ENCODE data around the gene ALDH8A1.

The ALDH8A1 gene

GRCh38 chr6:134948691-134949090, 1.2 kb downstream of the ALDH8A1 start:
- DNase-seq: no peak

DNA sequence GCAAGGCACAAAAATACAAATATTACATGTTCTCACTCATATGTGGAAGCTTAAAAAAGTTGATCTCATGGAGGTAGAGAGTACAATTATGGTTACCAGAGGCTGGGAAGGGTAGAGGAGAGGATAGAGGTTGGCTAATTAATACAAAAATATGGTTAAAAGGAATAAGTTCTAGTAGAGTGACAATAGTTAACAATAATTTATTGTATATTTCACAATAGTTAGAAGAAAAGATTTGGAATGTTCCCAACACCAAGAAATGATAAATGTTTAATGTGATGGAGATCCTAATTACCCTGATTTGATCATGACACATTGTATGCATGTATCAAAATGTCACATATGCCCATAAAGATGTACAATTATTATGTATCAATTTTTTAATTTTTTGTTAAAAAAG, 1.8 kb downstream of the ALDH8A1 start:
- no peak for DNase-seq

GRCh38 chr6:134945045-134945444, 4.9 kb downstream of the ALDH8A1 start:
- DNase-seq: no peak

- DNase-seq: no peak
These were observed 6.3 kb downstream of the ALDH8A1 start for GRCh38 chr6:134943522-134944111.

- no peak for DNase-seq
These were observed 11.0 kb downstream of the ALDH8A1 start for GRCh38 chr6:134938896-134939295.

DNA sequence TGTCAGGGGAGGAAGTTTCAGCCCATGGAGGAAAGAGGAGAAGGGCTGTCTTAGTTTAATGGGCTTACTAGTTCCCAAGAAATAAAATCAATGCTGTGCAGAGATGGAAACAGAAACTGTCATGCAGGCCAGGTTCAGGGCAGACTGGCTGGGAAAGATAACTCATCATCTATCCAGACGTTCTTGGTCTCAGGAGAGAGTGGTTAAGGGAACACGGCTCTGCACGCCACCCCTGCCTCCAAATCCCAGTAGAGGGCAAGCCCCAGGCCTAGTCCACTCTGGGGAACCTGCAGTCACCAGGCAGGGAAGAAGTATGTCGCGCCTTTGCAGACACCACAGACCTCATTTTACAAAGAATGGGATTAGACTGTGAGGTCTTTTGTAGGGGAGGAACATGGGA, 12.5 kb downstream of the ALDH8A1 start:
- no peak for DNase-seq

GRCh38 chr6:134936931-134937330, 13.0 kb downstream of the ALDH8A1 start:
- no peak for DNase-seq

DNA sequence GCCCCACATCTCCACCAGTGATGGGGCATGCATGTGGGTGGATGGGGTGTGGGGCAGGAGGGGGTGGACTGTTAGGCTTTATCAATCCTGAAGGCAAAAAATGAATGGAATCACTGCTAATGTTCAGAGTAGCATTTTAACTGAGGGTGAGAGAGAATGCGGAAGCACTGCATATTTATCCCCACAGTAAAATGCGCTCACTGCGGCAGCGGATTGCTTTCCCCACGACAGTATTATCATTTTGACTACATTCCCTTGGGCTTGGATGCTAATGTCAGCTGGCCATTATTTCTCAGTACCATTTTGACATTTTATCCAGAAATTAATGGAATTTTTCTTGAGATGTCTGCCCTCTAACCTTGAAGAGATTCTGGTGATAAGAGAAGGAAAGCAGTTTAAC, 13.4 kb downstream of the ALDH8A1 start:
- DNase-seq: no peak

GRCh38 chr6:134934793-134935485, 15.0 kb downstream of the ALDH8A1 start:
- no peak for DNase-seq

DNA sequence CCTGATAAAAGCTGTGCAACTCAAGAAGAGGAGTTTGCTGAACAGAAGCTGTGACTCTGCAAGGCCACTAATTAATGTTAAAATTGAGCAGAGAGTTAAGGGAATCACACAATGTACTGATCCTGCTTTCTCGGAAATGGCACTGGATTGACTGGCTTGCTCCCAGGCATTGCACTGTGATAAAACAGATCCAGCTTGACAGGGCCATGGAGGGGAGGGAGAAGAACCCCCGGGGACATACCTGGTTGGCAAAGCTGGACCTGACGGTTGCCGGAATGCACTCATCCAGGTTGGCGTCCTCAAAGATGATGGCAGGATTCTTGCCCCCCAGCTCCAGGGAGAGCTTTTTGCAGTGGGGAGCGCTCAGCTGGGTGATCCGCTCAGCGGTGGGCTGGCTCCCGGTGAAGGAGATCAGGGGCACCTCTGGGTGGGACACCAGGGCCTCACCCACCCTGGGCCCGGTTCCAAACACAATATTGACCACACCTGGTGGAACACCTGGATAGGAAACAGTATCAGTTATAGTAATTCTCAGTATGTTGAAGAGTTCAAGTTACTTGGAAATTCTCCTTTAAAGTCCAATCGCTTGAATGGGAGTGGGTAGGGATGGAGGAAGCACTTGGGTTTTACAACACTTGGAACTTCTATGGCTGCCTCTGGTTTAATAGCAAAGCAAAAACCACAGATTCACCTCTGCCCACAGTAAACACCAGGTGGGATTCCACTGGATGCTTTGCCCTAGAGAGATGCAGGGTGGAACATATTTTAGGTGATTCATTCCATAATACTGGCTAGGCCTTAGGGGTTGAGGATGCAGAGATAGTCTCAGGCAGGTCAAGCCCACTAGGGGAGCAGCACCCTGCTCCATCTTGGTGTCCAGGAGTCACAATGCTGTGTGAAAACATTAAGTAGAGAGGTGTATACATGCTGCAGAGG, 17.1 kb downstream of the ALDH8A1 start:
- DNase-seq: no peak

DNA sequence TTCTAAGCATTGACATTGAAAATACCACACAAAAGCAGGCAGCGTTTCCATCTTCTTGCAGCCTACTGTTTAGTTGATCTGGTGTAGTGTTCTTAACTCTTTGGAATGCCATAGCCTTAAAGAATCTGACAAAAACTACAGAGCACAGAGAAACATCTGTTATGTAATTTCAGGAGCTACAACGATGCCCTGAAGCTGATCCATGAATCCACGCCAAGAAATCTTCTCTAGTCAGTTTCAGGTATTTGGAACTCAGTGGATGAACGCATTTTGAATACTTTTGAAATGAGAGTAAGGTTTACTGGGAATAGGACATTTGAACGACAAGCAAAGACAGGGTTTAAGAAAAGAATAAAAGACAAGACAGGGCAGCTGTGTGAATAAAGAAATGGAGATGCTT, 17.8 kb downstream of the ALDH8A1 start:
- no peak for DNase-seq

DNA sequence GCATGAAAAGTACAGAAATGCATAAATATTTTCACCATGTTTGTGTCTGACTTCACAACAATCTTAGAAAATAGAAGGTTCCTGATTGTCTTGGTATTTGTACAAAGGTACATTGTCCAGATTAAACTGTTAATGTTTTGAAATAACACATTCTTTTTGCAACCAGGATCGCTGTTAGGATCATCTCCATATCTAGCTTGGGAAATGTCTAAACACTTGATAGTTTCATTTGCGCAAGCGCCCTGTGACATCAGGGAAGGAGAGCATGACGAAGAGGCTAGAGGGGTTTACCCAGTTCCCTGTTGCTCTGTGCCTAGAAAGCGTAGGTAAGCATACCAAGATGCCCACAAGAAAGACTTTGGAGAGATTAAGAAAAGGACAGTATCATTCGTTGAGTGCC, 19.4 kb downstream of the ALDH8A1 start:
- DNase-seq: no peak

DNA sequence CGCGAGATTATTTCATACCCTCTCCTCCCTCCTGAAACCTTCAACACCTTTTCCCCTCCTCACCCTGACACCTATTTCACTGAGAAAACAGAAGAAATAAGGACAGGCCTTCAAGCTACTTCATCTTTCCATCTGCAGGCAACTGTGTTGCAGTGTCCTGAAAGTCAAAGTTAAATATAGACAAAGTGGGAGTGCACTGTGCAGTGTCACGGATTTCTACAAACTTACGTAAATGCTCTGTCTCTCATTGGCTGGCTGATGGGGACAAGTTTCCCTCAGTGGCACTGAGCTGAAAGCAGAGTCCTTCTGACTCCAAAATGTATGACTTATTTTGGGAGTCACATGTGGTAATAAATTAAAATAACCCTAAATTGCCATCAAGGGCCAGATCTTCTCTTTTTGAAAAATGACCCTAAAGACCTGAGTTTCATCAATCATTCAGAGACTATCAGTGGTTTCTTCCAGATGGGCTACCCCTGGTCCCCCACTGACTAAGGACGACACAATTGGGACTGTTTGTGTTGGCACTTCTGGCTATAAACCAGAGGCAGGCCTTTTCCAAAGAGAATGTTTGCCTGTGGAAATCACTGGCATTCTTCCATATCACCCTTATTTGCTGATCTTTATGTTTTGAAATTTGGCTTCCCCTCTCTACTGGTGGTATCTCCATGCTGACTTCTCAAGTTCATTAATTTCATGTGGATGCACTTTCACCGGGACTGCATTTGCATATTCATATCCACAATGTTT, 21.6 kb downstream of the ALDH8A1 start:
- DNase-seq: no peak

DNA sequence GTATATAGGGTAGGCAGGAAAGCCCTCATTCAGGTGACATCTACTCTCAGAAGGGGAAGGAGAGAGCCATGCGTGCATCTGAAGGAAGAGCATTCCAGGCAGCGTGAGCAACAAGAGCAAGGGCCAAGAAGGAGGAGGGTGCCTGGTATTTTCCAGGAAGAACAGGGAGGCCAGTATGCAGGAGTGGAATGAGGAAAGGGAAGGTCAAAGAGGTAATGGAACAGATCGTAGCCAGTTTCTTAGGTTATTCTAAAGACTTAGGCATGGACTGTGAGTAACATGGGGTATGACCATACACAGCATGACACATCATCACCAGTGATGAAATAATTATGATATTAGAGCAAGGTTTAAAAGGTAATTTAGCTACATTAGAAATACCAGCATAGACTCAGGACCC, 24.1 kb downstream of the ALDH8A1 start:
- DNase-seq: no peak

DNA sequence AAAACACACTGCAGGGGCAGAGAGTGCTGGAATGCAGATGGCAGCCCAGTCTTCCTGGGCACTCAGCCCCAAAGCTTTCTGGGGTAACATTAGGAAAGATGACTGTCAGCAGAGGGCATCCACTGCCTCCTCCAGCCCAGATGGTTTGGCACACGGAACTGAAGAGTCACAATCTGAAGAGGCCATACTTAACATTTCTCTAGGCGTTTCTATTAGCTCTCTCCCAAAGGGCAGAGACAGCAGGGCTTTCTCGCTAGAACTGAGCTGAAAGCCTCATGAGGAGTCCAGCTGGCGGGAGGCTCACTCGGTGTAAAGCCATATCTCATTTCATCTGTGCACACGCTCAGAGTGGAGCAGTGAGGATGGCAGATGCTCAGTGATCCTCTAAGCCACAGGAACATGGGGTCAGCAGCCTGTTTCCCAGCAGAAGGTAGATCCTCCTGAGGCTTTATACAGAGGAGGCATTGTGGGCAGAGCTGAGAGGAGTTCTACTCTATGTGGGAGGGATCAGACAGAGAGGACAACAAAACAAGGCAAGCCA, 28.1 kb downstream of the ALDH8A1 start:
- no peak for DNase-seq

- no peak for DNase-seq
These were observed 28.6 kb downstream of the ALDH8A1 start for GRCh38 chr6:134921276-134921675.

GRCh38 chr6:134920422-134920821, 29.5 kb downstream of the ALDH8A1 start:
- DNase-seq: no peak

DNA sequence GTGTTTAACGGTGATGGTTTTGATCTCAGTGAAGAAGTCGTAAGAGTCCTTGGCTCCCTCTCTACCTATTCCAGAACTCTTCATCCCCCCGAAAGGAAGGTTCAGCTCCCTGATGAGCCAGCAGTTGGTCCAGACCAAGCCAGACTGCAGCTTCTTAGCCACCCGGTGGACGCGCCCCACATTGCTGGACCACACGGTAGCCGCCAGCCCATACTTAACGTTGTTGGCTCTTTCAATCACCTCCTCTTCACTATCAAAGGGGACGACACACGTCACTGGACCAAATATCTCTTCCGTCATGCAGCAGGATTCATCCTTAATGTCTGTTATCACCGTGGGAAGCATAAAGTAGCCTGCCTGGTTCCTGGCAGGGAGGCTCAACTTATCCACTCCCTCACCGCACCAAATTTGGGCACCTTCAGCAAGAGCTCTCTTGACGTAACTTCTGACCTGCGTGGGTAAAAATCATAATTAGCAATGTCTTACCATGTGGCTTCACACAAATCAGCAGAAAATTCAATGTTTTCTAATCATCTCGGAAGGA, 31.4 kb downstream of the ALDH8A1 start:
- no peak for DNase-seq

DNA sequence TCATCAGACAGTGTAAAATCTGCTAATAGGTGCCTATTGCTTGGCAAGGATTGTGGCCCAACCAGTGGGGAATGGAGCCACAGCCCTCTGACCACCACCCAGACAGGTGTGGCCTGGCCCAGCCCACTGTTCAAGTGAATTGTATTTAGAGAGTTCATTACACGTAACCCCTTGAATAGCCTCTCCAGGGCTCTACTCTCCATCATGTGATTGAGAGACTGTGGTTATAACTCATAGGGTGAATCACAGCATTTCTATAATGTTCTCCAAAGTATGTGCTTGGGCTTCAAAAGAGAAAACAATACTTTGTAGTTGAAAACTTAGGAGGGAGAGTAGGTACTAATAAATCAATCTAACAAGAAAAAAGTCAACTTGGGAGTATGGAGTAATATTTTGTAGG, 38.4 kb downstream of the ALDH8A1 start:
- no peak for DNase-seq

- no peak for DNase-seq
These were observed 39.3 kb downstream of the ALDH8A1 start for GRCh38 chr6:134910593-134910935.

DNA sequence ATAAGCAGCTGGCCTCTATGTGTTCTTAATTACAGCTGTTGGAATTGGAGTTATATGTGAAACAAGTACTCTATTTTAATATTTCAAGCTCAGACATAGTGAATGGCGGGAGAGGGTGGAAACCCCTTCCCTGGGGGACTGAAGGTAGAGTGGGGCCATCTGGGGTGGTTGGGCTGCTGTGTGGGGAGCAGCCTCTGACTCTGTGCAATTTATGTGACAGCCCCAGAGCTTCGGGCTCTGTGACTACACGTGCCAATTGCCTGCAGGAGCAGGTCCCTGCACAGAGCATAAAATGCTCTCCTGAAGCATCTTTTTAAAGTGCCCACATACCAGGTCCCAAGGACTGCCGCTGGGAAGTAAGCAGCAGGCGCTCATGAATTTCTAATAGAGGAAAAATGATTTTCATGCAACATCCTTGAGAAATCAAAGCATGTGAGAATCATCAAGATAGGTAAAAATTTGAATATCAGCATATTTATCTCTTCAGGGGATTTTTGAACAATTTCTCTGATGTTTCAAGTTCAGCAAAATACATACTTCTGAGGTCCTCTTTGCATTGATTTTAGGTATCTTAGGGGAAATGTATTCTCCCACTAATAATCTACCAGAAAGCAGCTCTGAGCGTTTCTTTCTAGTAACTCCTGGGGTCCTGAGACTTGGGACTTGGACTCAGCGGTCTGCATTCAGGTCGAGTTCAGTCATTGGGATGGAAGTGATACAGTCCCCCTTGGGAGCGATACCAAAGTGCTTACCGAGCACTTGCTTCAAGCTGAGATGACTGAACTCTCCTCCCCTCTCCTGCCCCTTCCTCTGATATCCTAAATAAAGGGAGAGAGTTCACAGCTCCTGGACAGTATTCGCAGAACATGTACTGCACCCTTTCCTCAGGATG, 40.0 kb downstream of the ALDH8A1 start:
- DNase-seq: no peak

Data from NK-92 treated with Interleukin-12 subunit alpha and Interleukin-12 subunit beta, amount 100 ng/mL, for 24 hours (cell line).